ENCODE results near the gene ADARB1.

Gene ADARB1

GRCh38 chr21:45262616-45263015 lies 188.2 kb downstream of the ADARB1 start:
- Histone ChIP-seq H3K4me3 (ENCODE audit: low read depth, low read length) (no peak overlapping the region), H3K36me3 (peaks cover 22% of the 10 kb centered on the region), H3K27me3 (no peaks in the 10 kb centered on the region; the same call in 1 of the 2 replicates), H3K9me3 (no peaks in the 10 kb centered on the region), H3K4me1 (no peaks in the 10 kb centered on the region; the same call in 1 of the 2 replicates)
- no peak for TF ChIP-seq CTCF (IDR thresholded peaks at IDR 0.05; ENCODE audit: low read depth, low read length)
- no peak for DNase-seq

- TF ChIP-seq CTCF (IDR thresholded peaks at IDR 0.05; ENCODE audit: low read depth, low read length) = no peak
- Histone ChIP-seq H3K4me1 (no peaks in the 10 kb centered on the region), H3K4me3 (ENCODE audit: low read depth, low read length) (no peak overlapping the region), H3K27me3 (no peaks in the 10 kb centered on the region; the same call in 1 of the 2 replicates), H3K36me3 (peaks cover 26% of the 10 kb centered on the region), H3K9me3 (no peaks in the 10 kb centered on the region)
- DNase-seq = no peak
Measured at GRCh38 chr21:45263534-45263933, 189.2 kb downstream of the ADARB1 start.

- Histone ChIP-seq H3K9me3 (no peaks in the 10 kb centered on the region), H3K36me3 (peaks cover 26% of the 10 kb centered on the region), H3K4me3 (ENCODE audit: low read depth, low read length) (no peak overlapping the region), H3K4me1 (no peaks in the 10 kb centered on the region), H3K27me3 (no peaks in the 10 kb centered on the region)
- DNase-seq = no peak
- no peak for TF ChIP-seq CTCF (IDR thresholded peaks at IDR 0.05; ENCODE audit: low read depth, low read length)
Measured at GRCh38 chr21:45264146-45264911, 189.9 kb downstream of the ADARB1 start.

GRCh38 chr21:45264912-45265515 lies 190.6 kb downstream of the ADARB1 start:
- Histone ChIP-seq H3K4me3 (ENCODE audit: low read depth, low read length) (no peak overlapping the region), H3K36me3 (peaks cover 26% of the 10 kb centered on the region), H3K9me3 (no peaks in the 10 kb centered on the region), H3K4me1 (no peaks in the 10 kb centered on the region), H3K27me3 (no peaks in the 10 kb centered on the region)
- no peak for DNase-seq
- no peak for TF ChIP-seq CTCF (IDR thresholded peaks at IDR 0.05; ENCODE audit: low read depth, low read length)

GRCh38 chr21:45265721-45266517 lies 191.5 kb downstream of the ADARB1 start:
- no peak for TF ChIP-seq CTCF (IDR thresholded peaks at IDR 0.05; ENCODE audit: low read depth, low read length)
- Histone ChIP-seq H3K27me3 (no peaks in the 10 kb centered on the region), H3K9me3 (no peaks in the 10 kb centered on the region), H3K4me1 (no peaks in the 10 kb centered on the region), H3K36me3 (peaks cover 29% of the 10 kb centered on the region), H3K4me3 (ENCODE audit: low read depth, low read length) (no peak overlapping the region)
- no peak for DNase-seq

Measured in BE2C (cell line).